Heart right ventricle (tissue), 16 donors: Measurements from ENCODE around the gene KRT10. TPM values are rescaled to one million over a fixed set of nuclear protein-coding genes. Genes with fewer than 3 reads are reported as not detected.

Experiments
- ATAC-seq, 8 donors: fragments of 200-7000 bp; cut with Tn5 transposase; one replicate each; pipeline ENCODE4 v1.9.1; 2020; ENCODE audit warnings: mild to moderate bottlenecking in 8 of 8, moderate library complexity in 8 of 8, moderate number of reproducible peaks in 1 of 8
- DNase-seq, 2 donors: peaks; one replicate each; pipeline ENCODE4 v3.0.0-alpha.2; 2020
- H3K27ac ChIP-seq, 10 donors: fragments of 200-600 bp; sonication (generic) in 2 of 10; one replicate each; pipeline versions ENCODE4 v1.5.0 to v1.8.0; 2020 to 2022; ENCODE audit warnings: mild to moderate bottlenecking in 3 of 10
- H3K27me3 ChIP-seq, 7 donors: fragments of 200-600 bp; one replicate each; pipeline ENCODE4 v1.8.0; 2021 to 2022; ENCODE audit warnings: mild to moderate bottlenecking in 2 of 7
- H3K36me3 ChIP-seq, 9 donors: fragments of 200-600 bp; sonication (generic) in 1 of 9; one replicate each; pipeline versions ENCODE4 v1.5.0 to v1.8.0; 2020 to 2022; ENCODE audit warnings: mild to moderate bottlenecking in 2 of 9
- H3K4me1 ChIP-seq, 9 donors: fragments of 200-600 bp; sonication (generic) in 1 of 9; one replicate each; pipeline versions ENCODE4 v1.5.0 to v1.8.0; 2020 to 2022; ENCODE audit warnings: mild to moderate bottlenecking in 4 of 9
- H3K4me3 ChIP-seq, 10 donors: fragments of 200-600 bp; sonication (generic) in 2 of 10; one replicate each; pipeline versions ENCODE4 v1.5.0 to v1.8.0; 2020 to 2022; ENCODE audit warnings: mild to moderate bottlenecking in 7 of 10, moderate library complexity in 2 of 10
- H3K9me3 ChIP-seq, 11 donors: fragments of 200-600 bp in 10 of 11; sonication (generic) in 2 of 11; one replicate each; pipeline versions ENCODE4 v1.5.0 to v1.8.0; 2013 to 2022; ENCODE audit warnings: mild to moderate bottlenecking in 2 of 11, control low read depth in 1 of 11, moderate library complexity in 1 of 11
- WGBS, 2 donors: extraction: QIAGEN DNeasy Blood & Tissue Kit; methylation state at CpG; one replicate each; pipeline ENCODE4 v1.1.7; 2013; ENCODE audit warnings: inconsistent platforms in 1 of 2; 5-methylcytosine and 5-hydroxymethylcytosine counted together
- intact Hi-C, 10 donors: fragments of 100-400 bp; cut with DNase I; formaldehyde crosslinking; loops; one replicate each; pipeline versions ENCODE4 v1.11.1 to v1.14.2; 2022
- polyA plus RNA-seq, 2 donors: library from polyadenylated mRNA; stranded (reverse); fragments of 200-250 nt; gene quantifications; one replicate each; pipeline ENCODE4 v1.2.3, GENCODE V29; 2013
- total RNA-seq, 10 donors: library from RNA; stranded (reverse); fragmentation: NEBNext Ultra II Directional in 3 of 10; extraction: Animal tissue kit (Norgen Biotek cat#: 25700) in 3 of 10; gene quantifications; one replicate each; pipeline versions ENCODE4 v1.2.1 to v1.2.4, GENCODE V29; 2021 to 2023
- TF ChIP-seq, protein P1 (sequence below), 9 donors: fragments of 200-600 bp; sonication (generic) in 2 of 9; IDR thresholded peaks; one replicate each; pipeline versions ENCODE4 v1.5.0 to v1.8.0; 2021 to 2022; ENCODE audit warnings: antibody characterized with exemption in 9 of 9, mild to moderate bottlenecking in 5 of 9, moderate library complexity in 1 of 9
- donor health status: Arrhythmogenic right ventricular cardiomyopathy.
- donor health status: ischemic (EF 13 %, LVEDD 7.1; RV severe dilation, severe dysfunction).
- donor health status: healthy with polysubstance abuse.
- donor health status: DM: no; HTN: yes; CAD: no.
- donor health status: DM: no; HTN: no; CAD: no.
- donor health status: ischemic (EF 25% LVEDD 6.9; RV normal size, moderate dysfunction).
- donor health status: ischemic (EF 25% LVEDD 5.7; RV mildly dilated, moderate dysfunction).
- donor health status: healthy.
- donor health status: DM: yes; HTN: yes; CAD: no.
- donor health status: Ischemic cardiomyopathy.
- donor health status: ischemic (EF 35%, LVEDD 5.7; RV mildly dilated, moderate dysfunction).
- donor health status: nonischemic (EF 11% LVEDD 7.7; RV severe dilation, severe dysfunction).
- donor health status: DM: yes; HTN: yes; CAD: no.
- donor health status: PGD.
- donor health status: ischemic (EF 29% LVEDD 5.4; RV normal size, mild dysfunction).
- donor health status: nonischemic (EF 23%, LVEDD 6.1; RV moderate dilation, normal function).

KRT10 gene
- total and polyA plus RNA-seq, 12 donors = 40.9 to 86.8 (median 48.5) TPM

DNA sequence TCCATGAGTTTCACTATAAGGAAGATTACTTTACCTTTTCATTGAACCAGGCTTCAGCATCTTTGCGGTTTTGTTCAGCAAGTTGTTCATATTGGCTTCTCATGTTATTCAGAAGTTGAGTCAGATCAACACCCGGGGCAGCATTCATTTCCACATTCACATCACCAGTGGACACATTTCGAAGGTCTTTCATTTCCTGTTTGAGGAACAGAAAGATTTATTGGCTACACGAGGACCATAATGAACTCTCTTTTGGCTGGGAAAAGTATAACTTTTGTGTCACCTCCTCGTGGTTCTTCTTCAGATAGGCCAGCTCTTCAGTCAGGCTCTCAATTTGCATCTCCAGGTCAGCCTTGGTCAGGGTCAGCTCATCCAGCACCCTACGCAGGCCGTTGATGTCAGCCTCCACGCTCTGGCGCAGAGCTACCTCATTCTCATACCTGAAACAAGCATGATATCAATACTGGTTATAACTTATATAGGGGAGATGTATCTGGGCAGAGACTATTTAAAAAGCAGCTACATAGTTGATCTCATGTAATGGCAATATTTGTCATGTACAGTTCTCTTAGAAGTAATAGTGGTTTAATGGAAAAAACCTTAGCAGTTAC, 2.1 kb downstream of the KRT10 start:
- H3K27ac ChIP-seq = peak overlapping the region; percentile 90 to 98 (median 94)

GRCh38 chr17:40819528-40820125, 2.8 kb downstream of the KRT10 start:
- H3K27me3 ChIP-seq = no peaks in the 10 kb centered on the region
- 44 to 49% methylated on average over 9 of the region's 9 CpGs for WGBS, 2 donors
- peaks cover 0 to 3% (median 0%) of the 10 kb centered on the region in 11 donors for H3K9me3 ChIP-seq
- ATAC-seq = peak; percentile 38 to 90 (median 80)
- H3K27ac ChIP-seq = peak overlapping the region; percentile 90 to 98 (median 94)
- peaks cover 0 to 19% (median 0%) of the 10 kb centered on the region in 9 donors for H3K36me3 ChIP-seq
- peaks cover 0 to 37% (median 24%) of the 10 kb centered on the region in 9 donors for H3K4me1 ChIP-seq
- TF ChIP-seq, protein P1, sequence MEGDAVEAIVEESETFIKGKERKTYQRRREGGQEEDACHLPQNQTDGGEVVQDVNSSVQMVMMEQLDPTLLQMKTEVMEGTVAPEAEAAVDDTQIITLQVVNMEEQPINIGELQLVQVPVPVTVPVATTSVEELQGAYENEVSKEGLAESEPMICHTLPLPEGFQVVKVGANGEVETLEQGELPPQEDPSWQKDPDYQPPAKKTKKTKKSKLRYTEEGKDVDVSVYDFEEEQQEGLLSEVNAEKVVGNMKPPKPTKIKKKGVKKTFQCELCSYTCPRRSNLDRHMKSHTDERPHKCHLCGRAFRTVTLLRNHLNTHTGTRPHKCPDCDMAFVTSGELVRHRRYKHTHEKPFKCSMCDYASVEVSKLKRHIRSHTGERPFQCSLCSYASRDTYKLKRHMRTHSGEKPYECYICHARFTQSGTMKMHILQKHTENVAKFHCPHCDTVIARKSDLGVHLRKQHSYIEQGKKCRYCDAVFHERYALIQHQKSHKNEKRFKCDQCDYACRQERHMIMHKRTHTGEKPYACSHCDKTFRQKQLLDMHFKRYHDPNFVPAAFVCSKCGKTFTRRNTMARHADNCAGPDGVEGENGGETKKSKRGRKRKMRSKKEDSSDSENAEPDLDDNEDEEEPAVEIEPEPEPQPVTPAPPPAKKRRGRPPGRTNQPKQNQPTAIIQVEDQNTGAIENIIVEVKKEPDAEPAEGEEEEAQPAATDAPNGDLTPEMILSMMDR (IDR thresholded peaks at IDR 0.05) = no peak
- intact Hi-C loops = loop anchor here in 1 of 10 donors (10.0 kb wide), 1 partner anchor 55 kb away; no protein-coding TSS in a partner anchor
- peak in 1 of 2 donors; percentile 51 for DNase-seq
- H3K4me3 ChIP-seq = peak overlapping the region; percentile 39 to 79 (median 69)

More for the DNA sequence above, 2.1 kb downstream of the KRT10 start:
- no peaks in the 10 kb centered on the region for H3K9me3 ChIP-seq
- ATAC-seq (no peak), DNase-seq (no peak)
- WGBS, 2 donors = 85 to 88% methylated on average over 9 of the region's 9 CpGs
- intact Hi-C loops = loop anchor here in 1 of 10 donors (10.0 kb wide), 1 partner anchor 56 kb away; no protein-coding TSS in a partner anchor
- H3K36me3 ChIP-seq = peaks cover 0 to 19% (median 0%) of the 10 kb centered on the region in 9 donors
- TF ChIP-seq, protein P1 (IDR thresholded peaks at IDR 0.05) = no peak
- H3K4me3 ChIP-seq = peak overlapping the region in 1 of 10 donors; percentile 66
- H3K27me3 ChIP-seq = no peaks in the 10 kb centered on the region
- peaks cover 0 to 37% (median 24%) of the 10 kb centered on the region in 9 donors for H3K4me1 ChIP-seq

DNA sequence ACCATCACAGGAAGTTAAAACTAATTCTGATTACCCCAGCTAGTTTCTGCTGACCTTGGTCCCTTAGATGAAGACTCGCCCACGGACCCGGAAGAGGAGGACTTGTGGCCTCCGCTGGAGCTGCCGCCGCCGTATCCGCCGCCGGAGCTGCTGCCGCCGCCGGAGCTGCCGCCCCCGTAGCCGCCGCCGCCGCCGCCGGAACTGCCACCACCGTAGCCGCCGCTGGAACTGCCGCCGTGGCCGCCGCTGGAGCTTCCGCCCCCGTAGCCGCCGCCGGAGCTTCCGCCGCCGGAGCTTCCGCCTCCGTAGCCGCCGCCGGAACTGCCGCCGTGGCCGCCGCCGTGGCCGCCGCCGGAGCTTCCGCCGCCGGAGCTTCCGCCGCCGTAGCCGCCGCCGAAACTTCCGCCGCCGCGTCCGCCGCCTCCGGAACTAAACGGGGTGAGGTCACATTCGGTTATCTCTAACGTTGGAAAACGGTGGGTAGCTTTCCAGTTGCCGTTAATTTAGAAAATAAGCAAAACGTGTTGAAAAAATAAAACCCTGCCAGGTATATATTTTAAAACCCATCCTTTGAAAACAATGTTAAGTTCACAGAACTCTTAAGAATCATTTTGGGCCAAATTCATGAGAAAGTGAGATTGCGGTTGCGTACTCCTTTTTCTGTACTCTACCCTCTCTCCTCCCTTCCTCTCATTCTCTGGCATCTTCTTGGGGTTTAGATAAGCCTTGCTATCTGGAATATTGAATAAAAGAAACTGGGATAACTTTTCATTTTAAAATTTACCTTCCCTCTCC, 3.5 kb downstream of the KRT10 start:
- Histone ChIP-seq H3K27ac (peak overlapping the region; percentile 90 to 98 (median 94)), H3K36me3 (peaks cover 0 to 19% (median 0%) of the 10 kb centered on the region in 9 donors), H3K4me3 (peak overlapping the region; percentile 40 to 79 (median 69)), H3K27me3 (peaks cover 0 to under 1% (median 0%) of the 10 kb centered on the region in 7 donors), H3K4me1 (peaks cover 0 to 37% (median 24%) of the 10 kb centered on the region in 9 donors), H3K9me3 (peaks cover 0 to 5% (median 0%) of the 10 kb centered on the region in 11 donors)
- 1% methylated on average over 62 to 73 of the region's 73 CpGs for WGBS, 2 donors
- DNase-seq = peak; percentile 75 to 86
- TF ChIP-seq, protein P1 (IDR thresholded peaks at IDR 0.05) = no peak
- peak; percentile 92 to 98 (median 95) for ATAC-seq
- intact Hi-C loops = no loop called here

- peaks cover 0 to 6% (median 0%) of the 10 kb centered on the region in 7 donors for H3K27me3 ChIP-seq
- DNase-seq (no peak), ATAC-seq (no peak)
- TF ChIP-seq, protein P1 (IDR thresholded peaks at IDR 0.05) = no peak
- intact Hi-C loops = no loop called here
- H3K4me3 ChIP-seq = peak overlapping the region; percentile 40 to 79 (median 69)
- 14 to 24% methylated on average over 7 of the region's 7 CpGs for WGBS, 2 donors
- H3K9me3 ChIP-seq = peaks cover 0 to 5% (median 0%) of the 10 kb centered on the region in 11 donors
- H3K4me1 ChIP-seq = peaks cover 0 to 37% (median 24%) of the 10 kb centered on the region in 9 donors
- peaks cover 0 to 19% (median 0%) of the 10 kb centered on the region in 9 donors for H3K36me3 ChIP-seq
- H3K27ac ChIP-seq = peak overlapping the region; percentile 90 to 98 (median 94)
Observed at GRCh38 chr17:40818343-40818732, 4.1 kb downstream of the KRT10 start.
